HFFc6 (cell line): ENCODE measurements around the gene C6orf141. TPM values are rescaled to one million over a fixed set of nuclear protein-coding genes. Genes with fewer than 3 reads are reported as not detected.

Experiments used
- DNase-seq: peaks from one replicate; pipeline ENCODE4 v3.0.0-alpha.2; 2018
- H3K27ac Mint-ChIP-seq: 2 replicates; pipeline ENCODE4 v1.8.0; 2020; ENCODE audit warnings: mild to moderate bottlenecking, mixed read lengths
- H3K27me3 Mint-ChIP-seq: 2 replicates; pipeline ENCODE4 v1.8.0; 2021; ENCODE audit warnings: mild to moderate bottlenecking, moderate library complexity, mixed read lengths; ENCODE audit not compliant: insufficient read depth
- H3K36me3 Mint-ChIP-seq: 2 replicates; pipeline ENCODE4 v1.8.0; 2021; ENCODE audit warnings: low read depth, mixed read lengths
- H3K4me1 Mint-ChIP-seq: 2 replicates; pipeline ENCODE4 v1.8.0; 2020; ENCODE audit warnings: low read depth, mixed read lengths
- H3K4me3 Mint-ChIP-seq: 2 replicates; pipeline ENCODE4 v1.8.0; 2020; ENCODE audit warnings: mild to moderate bottlenecking, moderate library complexity, mixed read lengths
- H3K9me3 Mint-ChIP-seq: 2 replicates; pipeline ENCODE4 v1.8.0; 2020; ENCODE audit warnings: mild to moderate bottlenecking, mixed read lengths
- total RNA-seq, 6 experiments: library from RNA; stranded (reverse); fragmentation: NEBNext Ultra II Directional; extraction: Animal tissue kit (Norgen Biotek cat#: 25700); gene quantifications; 2 replicates in 1 of 6; 3 replicates in 5 of 6; pipeline ENCODE4 v1.2.3, GENCODE V29; 2021
- TF ChIP-seq, protein P1 (sequence below): fragments of 200-600 bp; sonication (generic); IDR thresholded peaks from 2 replicates; pipeline ENCODE4 v1.5.0; 2021; ENCODE audit warnings: antibody characterized with exemption, mild to moderate bottlenecking

C6orf141 gene
- total RNA-seq, 6 experiments from 2014 or later: not detected

DNA sequence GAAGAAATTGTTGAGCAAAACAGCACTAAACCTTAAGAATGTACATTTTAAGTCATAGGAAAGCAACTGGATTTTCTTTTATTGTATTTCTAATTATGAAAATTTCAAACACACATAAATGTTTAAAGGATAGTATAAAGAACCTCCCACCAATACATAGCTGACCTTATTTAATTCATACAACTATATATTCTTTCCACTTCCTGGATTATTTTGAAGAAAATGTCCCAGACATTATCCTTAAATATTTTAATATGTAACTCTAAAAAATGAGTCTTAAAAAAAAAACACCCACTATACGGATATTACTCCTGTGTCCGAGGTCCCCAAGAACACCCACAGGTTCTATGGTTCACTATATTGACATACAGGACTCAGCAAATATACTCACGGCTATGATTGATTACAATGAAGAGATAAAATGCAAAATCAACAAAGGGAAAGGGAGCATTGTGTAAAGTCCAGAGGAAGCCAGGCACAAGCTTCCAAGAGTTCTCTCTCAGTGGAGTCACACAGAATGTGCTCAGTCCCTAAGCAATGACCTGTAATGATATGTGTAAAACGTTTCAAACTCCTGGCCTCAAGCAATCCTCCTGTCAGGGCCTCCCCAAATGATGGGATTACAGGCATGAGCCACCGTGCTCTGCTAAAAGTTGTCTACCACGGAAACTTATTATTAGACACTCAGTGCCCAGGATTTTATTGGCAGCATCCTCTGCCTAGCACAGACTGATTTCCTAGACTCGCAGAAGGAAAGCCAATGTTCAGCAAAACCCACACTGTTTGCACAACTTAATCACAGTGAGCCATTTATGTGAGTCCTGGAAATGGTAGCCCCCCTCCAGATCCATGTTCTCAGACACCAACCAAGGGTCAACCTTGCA is 27.5 kb upstream of the C6orf141 start:
- Mint-ChIP-seq H3K27me3 (peaks cover 4% of the 10 kb centered on the region), H3K4me1 (no peaks in the 10 kb centered on the region), H3K9me3 (no peaks in the 10 kb centered on the region), H3K36me3 (no peaks in the 10 kb centered on the region), H3K4me3 (no peak overlapping the region), H3K27ac (no peak overlapping the region)
- DNase-seq: no peak
- TF ChIP-seq, protein P1, sequence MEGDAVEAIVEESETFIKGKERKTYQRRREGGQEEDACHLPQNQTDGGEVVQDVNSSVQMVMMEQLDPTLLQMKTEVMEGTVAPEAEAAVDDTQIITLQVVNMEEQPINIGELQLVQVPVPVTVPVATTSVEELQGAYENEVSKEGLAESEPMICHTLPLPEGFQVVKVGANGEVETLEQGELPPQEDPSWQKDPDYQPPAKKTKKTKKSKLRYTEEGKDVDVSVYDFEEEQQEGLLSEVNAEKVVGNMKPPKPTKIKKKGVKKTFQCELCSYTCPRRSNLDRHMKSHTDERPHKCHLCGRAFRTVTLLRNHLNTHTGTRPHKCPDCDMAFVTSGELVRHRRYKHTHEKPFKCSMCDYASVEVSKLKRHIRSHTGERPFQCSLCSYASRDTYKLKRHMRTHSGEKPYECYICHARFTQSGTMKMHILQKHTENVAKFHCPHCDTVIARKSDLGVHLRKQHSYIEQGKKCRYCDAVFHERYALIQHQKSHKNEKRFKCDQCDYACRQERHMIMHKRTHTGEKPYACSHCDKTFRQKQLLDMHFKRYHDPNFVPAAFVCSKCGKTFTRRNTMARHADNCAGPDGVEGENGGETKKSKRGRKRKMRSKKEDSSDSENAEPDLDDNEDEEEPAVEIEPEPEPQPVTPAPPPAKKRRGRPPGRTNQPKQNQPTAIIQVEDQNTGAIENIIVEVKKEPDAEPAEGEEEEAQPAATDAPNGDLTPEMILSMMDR: no peak

DNA sequence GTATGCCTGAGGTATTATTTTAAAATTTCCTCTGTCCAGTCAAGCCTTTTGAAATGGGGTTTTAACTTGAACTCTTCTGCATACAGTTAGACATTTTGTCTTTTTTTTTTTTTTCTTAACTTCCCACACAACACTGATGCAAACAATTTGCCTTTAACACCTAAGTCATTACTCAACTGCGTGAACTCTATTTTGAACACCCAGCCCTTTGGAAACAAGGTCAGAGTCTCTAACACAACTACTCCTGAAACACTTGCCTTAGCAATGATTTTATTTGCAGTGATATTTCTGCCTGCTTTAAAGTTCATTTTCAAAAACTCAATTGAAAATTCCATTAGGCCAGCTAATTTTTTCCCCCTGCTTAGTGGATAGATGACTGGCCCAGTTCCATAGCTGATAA is 26.6 kb upstream of the C6orf141 start:
- Mint-ChIP-seq H3K27ac (no peak overlapping the region), H3K4me1 (no peaks in the 10 kb centered on the region), H3K4me3 (no peak overlapping the region), H3K27me3 (no peaks in the 10 kb centered on the region; the same call in 1 of the 2 replicates), H3K36me3 (no peaks in the 10 kb centered on the region), H3K9me3 (no peaks in the 10 kb centered on the region)
- DNase-seq: no peak
- TF ChIP-seq, protein P1: no peak

DNA sequence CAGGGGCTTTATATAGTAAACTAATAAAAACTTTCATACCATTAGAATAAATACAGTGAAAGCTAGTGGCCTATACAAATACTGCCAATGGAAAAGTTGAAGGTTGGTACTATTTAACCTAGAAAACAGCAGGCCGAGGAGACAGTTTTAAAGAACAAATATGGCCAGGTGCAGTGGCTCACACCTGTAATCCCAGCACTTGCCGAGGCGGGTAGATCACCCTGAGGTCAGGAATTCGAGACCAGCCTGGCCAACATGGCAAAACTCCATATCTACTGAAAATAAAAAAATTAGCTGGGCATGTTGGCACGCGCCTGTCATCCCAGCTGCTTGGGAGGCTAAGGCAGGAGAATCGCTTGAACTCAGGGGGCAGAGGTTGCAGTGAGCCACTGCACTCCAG is 25.9 kb upstream of the C6orf141 start:
- TF ChIP-seq, protein P1: no peak
- no peak for DNase-seq
- no peak overlapping the region for H3K4me3 Mint-ChIP-seq
- H3K4me1 Mint-ChIP-seq: no peaks in the 10 kb centered on the region
- no peak overlapping the region for H3K27ac Mint-ChIP-seq
- no peaks in the 10 kb centered on the region for H3K9me3 Mint-ChIP-seq
- H3K27me3 Mint-ChIP-seq: no peaks in the 10 kb centered on the region; the same call in 1 of the 2 replicates
- no peaks in the 10 kb centered on the region for H3K36me3 Mint-ChIP-seq

DNA sequence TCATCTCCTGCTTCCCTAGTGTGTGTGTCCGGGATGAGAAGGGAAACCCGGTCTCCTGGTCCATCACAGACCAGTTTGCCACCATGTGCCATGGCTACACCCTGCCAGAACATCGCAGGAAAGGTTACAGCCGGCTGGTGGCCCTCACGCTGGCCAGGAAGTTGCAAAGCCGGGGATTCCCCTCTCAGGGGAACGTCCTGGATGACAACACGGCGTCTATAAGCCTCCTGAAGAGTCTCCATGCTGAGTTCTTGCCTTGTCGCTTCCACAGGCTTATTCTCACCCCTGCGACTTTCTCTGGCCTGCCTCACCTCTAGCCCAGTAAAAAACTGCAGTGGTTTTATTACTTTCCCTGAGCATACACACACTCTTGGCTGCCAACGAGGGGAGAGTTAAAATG is 23.9 kb upstream of the C6orf141 start:
- TF ChIP-seq, protein P1: no peak
- H3K36me3 Mint-ChIP-seq: no peaks in the 10 kb centered on the region
- DNase-seq: no peak
- H3K27ac Mint-ChIP-seq: no peak overlapping the region
- no peak overlapping the region for H3K4me3 Mint-ChIP-seq
- H3K27me3 Mint-ChIP-seq: no peaks in the 10 kb centered on the region; the same call in 1 of the 2 replicates
- no peaks in the 10 kb centered on the region for H3K9me3 Mint-ChIP-seq
- H3K4me1 Mint-ChIP-seq: no peaks in the 10 kb centered on the region

DNA sequence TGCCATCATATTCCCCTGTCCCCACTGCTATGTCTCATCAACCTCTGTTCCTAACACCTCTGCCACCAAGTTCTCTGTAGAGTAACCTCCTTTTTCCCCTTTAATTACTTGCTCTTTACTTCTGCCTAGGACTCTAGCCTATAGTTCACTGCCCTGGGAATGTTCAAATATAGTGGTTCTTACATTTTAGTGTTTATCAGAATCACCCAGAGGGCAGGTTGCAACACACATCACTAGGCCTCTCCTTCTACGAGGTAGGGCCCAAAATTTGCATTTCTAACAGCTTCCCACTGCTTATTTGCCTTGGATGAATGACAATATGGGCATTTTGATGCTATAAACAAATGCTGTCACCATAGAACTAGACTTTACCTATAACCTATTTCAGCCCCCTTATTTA is 23.1 kb upstream of the C6orf141 start:
- Mint-ChIP-seq H3K9me3 (no peaks in the 10 kb centered on the region), H3K27ac (no peak overlapping the region)

More for the DNA sequence above, 23.1 kb upstream of the C6orf141 start:
- H3K4me3 Mint-ChIP-seq: no peak overlapping the region
- H3K36me3 Mint-ChIP-seq: no peaks in the 10 kb centered on the region
- DNase-seq: no peak
- no peaks in the 10 kb centered on the region; the same call in 1 of the 2 replicates for H3K27me3 Mint-ChIP-seq
- TF ChIP-seq, protein P1: no peak
- H3K4me1 Mint-ChIP-seq: no peaks in the 10 kb centered on the region
